Measurements from ENCODE around the gene EGLN3.

The EGLN3 gene

GRCh38 chr14:33876274-33876673, 74.6 kb downstream of the EGLN3 start:
- no peak for DNase-seq (ENCODE audit: low read depth in 1 of 2, low spot score in 1 of 2)
